ENCODE data around the gene CTPS2.

CTPS2 gene

DNA sequence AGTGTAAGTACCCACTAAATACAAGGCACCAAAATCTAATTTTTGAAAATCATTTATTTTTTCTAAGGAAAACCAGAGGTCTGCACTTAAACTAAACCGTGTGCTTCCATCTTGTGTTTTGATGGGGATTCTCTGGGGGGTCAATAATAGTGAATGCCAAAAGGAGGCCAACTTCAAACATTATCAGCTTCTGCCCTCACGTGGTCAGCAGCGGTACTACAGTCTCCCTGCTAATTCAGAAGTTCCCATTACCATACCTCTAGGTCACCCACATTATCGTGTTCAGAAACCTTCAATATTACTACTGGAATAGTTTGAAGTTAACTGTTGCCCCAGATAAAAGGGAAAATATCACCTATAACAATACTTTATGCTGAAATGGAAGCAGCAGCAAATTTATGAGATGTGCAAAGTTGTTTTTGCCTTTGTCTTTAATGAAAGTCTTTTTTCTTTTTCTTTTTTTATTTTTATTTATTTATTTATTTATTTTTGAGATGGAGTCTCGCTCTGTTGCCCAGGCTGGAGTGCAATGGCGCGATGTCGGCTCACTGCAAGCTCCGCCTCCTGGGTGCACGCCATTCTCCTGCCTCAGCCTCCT lies 17.3 kb downstream of the CTPS2 start:
- Mint-ChIP-seq H3K4me1 (no peaks in the 10 kb centered on the region), H3K4me3 (no peak overlapping the region), H3K36me3 (ENCODE audit: low read depth) (peaks cover 74% of the 10 kb centered on the region), H3K27ac (no peak overlapping the region), H3K27me3 (ENCODE audit: low read depth) (no peaks in the 10 kb centered on the region), H3K9me3 (no peaks in the 10 kb centered on the region)
- TF ChIP-seq, protein P1, sequence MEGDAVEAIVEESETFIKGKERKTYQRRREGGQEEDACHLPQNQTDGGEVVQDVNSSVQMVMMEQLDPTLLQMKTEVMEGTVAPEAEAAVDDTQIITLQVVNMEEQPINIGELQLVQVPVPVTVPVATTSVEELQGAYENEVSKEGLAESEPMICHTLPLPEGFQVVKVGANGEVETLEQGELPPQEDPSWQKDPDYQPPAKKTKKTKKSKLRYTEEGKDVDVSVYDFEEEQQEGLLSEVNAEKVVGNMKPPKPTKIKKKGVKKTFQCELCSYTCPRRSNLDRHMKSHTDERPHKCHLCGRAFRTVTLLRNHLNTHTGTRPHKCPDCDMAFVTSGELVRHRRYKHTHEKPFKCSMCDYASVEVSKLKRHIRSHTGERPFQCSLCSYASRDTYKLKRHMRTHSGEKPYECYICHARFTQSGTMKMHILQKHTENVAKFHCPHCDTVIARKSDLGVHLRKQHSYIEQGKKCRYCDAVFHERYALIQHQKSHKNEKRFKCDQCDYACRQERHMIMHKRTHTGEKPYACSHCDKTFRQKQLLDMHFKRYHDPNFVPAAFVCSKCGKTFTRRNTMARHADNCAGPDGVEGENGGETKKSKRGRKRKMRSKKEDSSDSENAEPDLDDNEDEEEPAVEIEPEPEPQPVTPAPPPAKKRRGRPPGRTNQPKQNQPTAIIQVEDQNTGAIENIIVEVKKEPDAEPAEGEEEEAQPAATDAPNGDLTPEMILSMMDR (IDR thresholded peaks at IDR 0.05; ENCODE audit: unreplicated experiment in 3 of 3) = peak; percentile 91 to 95 (median 92)

DNA sequence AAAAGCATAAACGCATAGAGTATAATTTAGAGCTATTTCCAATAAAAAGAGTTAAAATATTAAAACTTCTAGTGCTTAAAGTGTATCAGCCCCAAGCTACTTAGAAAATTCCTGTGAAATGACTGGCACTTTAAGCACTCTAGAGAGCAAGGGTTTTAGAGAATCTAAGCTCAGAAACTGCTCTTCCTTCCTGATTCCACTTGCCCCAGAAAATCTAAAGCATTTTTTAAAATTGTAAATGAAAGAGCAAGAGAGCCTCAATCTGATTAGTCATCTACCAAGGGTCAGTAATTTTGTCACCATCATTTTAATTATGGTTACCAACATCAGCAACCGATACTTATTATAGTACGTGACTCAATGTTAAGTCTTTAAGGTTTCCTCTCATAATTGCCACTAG lies 25.0 kb downstream of the CTPS2 start:
- no peaks in the 10 kb centered on the region for H3K9me3 Mint-ChIP-seq
- TF ChIP-seq, protein P1 (IDR thresholded peaks at IDR 0.05; ENCODE audit: unreplicated experiment in 3 of 3) = no peak
- no peak overlapping the region for H3K4me3 Mint-ChIP-seq
- H3K36me3 Mint-ChIP-seq (ENCODE audit: low read depth) = peaks cover 68% of the 10 kb centered on the region
- H3K4me1 Mint-ChIP-seq = no peaks in the 10 kb centered on the region
- H3K27me3 Mint-ChIP-seq (ENCODE audit: low read depth) = no peaks in the 10 kb centered on the region
- no peak overlapping the region for H3K27ac Mint-ChIP-seq

DNA sequence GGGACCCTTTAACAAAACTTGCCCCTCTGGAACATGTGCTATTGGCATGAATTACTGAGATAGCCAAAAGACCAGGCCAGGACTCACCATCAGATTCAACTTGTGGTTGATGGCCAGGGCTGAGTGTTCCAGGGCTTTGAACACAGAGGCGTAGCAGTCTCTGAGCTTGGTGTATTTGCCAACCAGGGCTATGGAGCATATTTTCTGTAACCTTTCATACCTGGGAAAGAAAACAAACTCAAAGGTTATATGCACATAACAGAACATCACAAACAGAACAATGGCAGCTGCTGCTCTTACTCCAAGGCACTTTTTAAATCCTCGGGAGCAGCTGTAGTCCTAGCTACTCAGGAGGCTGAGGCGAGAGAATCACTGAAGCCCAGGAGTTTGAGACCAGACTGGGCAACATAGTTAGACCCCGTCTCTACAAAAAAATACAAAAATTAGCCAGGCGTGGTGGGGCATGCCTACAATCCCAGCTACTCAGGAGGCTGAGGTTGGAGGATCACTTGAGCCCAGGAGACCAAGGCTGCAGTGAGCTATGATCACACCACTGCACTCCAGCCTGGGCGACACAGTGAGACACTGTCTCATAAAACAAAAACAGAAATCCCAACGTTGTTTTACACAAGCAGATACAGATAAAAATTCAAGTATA lies 29.3 kb downstream of the CTPS2 start:
- Mint-ChIP-seq H3K27me3 (ENCODE audit: low read depth) (no peaks in the 10 kb centered on the region), H3K36me3 (ENCODE audit: low read depth) (peaks cover 66% of the 10 kb centered on the region), H3K4me1 (no peaks in the 10 kb centered on the region), H3K27ac (no peak overlapping the region), H3K9me3 (no peaks in the 10 kb centered on the region), H3K4me3 (no peak overlapping the region)
- TF ChIP-seq, protein P1 (IDR thresholded peaks at IDR 0.05; ENCODE audit: unreplicated experiment in 3 of 3) = no peak

DNA sequence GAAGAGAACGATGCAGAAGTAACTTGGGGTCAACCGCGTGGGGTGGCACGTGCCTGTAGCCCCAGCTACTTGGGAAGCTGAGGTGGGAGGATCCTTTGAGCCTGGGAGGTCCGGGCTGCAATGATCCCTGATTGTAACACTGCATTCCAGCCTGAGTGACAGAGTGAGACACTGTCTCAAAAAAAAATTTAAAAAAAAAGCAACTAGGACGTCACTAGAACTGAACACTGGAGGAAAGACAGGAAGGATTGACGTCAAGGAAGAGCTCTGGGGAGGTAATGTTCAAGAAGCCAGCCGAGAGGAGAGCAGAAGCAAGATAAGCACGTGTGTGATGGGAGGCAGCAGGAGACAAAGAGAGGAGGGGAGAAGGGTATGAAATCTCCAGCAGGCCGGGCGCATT lies 33.8 kb downstream of the CTPS2 start:
- Mint-ChIP-seq H3K27me3 (ENCODE audit: low read depth) (no peaks in the 10 kb centered on the region), H3K36me3 (ENCODE audit: low read depth) (peaks cover 68% of the 10 kb centered on the region), H3K4me3 (no peak overlapping the region), H3K4me1 (no peaks in the 10 kb centered on the region), H3K9me3 (no peaks in the 10 kb centered on the region), H3K27ac (peak overlapping the region in 1 of 3 experiments; percentile 8)
- TF ChIP-seq, protein P1 (IDR thresholded peaks at IDR 0.05; ENCODE audit: unreplicated experiment in 3 of 3) = no peak

DNA sequence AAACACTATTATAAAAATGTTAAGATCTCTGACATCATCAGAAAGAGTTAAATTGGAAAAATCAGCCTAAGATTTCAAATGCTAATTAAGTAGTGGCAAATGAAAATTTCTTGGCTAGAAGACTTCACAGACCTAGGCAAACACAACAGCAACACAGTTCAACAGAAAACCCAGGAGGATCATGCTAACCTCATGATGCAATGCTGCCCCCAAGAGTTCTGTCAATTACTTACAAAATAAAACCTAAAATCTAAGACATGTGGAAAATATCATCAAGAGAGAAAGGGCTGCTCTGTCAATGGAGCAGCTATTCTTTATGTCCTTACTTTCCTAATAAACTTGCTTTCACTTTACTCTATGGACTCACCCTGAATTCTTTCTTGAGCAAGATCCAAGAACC lies 41.5 kb downstream of the CTPS2 start:
- Mint-ChIP-seq H3K36me3 (ENCODE audit: low read depth) (peaks cover 68% of the 10 kb centered on the region), H3K9me3 (no peaks in the 10 kb centered on the region), H3K4me1 (no peaks in the 10 kb centered on the region), H3K27me3 (ENCODE audit: low read depth) (peaks cover 3% of the 10 kb centered on the region), H3K4me3 (no peak overlapping the region), H3K27ac (peak overlapping the region in 1 of 3 experiments; percentile 1)
- TF ChIP-seq, protein P1 (IDR thresholded peaks at IDR 0.05; ENCODE audit: unreplicated experiment in 3 of 3) = peak; percentile 18 to 46 (median 33)

DNA sequence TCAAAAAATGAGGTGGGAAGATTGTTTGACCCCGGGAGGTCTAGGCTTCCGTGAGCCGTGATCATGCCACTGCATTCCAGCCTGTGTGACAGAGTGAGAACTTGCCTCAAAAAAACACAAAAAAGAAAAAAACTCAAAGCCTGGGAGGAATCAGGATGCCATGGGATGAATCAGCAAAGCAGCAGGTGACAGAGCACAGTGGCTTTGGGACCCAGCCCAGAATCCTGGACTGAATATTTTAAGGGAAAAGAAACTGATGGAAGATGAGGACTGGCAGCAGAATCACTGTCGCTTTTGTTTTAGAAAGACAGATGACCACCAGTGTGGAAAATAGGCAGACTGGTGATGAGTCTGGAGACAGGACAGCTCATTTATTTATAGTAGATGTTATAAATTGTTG lies 45.9 kb downstream of the CTPS2 start:
- no peaks in the 10 kb centered on the region for H3K9me3 Mint-ChIP-seq
- peaks cover 75% of the 10 kb centered on the region for H3K36me3 Mint-ChIP-seq (ENCODE audit: low read depth)
- peaks cover 3% of the 10 kb centered on the region for H3K27me3 Mint-ChIP-seq (ENCODE audit: low read depth)
- H3K4me1 Mint-ChIP-seq = no peaks in the 10 kb centered on the region
- TF ChIP-seq, protein P1 (IDR thresholded peaks at IDR 0.05; ENCODE audit: unreplicated experiment in 3 of 3) = no peak
- no peak overlapping the region for H3K27ac Mint-ChIP-seq
- no peak overlapping the region for H3K4me3 Mint-ChIP-seq

All from nephron (organoid).